Liver (tissue), 9 donors: ENCODE measurements around the gene ARFGAP1. TPM values are rescaled to one million over a fixed set of nuclear protein-coding genes. Genes with fewer than 3 reads are reported as not detected.

Experiments
- DNase-seq: peaks from one replicate; pipeline ENCODE4 v3.0.0-alpha.2; 2017; ENCODE audit warnings: low spot score
- H3K27ac ChIP-seq, 2 donors: one replicate each; pipeline ENCODE4 v1.7.0; 2013; ENCODE audit warnings: inconsistent platforms in 2 of 2, low read length in 2 of 2, control low read depth in 1 of 2, low read depth in 1 of 2, mild to moderate bottlenecking in 1 of 2
- H3K27me3 ChIP-seq, 4 donors: one replicate each; pipeline versions ENCODE4 v1.6.1 to v1.7.0; 2013; ENCODE audit warnings: low read length in 3 of 4, inconsistent platforms in 1 of 4, mild to moderate bottlenecking in 1 of 4, moderate library complexity in 1 of 4; ENCODE audit not compliant: control insufficient read depth in 4 of 4, insufficient read depth in 4 of 4
- H3K36me3 ChIP-seq, 4 donors: one replicate each; pipeline versions ENCODE4 v1.6.1 to v1.7.0; 2013; ENCODE audit warnings: low read length in 3 of 4, mild to moderate bottlenecking in 3 of 4, low read depth in 1 of 4, moderate library complexity in 1 of 4; ENCODE audit not compliant: control insufficient read depth in 4 of 4, insufficient read depth in 3 of 4
- H3K4me1 ChIP-seq, 4 donors: one replicate each; pipeline versions ENCODE4 v1.6.1 to v1.7.0; 2013; ENCODE audit warnings: low read length in 3 of 4, mild to moderate bottlenecking in 3 of 4, moderate library complexity in 1 of 4; ENCODE audit not compliant: control insufficient read depth in 4 of 4, insufficient read depth in 4 of 4
- H3K4me3 ChIP-seq, 3 donors: one replicate each; pipeline versions ENCODE4 v1.6.1 to v1.7.0; 2013; ENCODE audit warnings: low read length in 3 of 3, control low read depth in 1 of 3, low read depth in 1 of 3, mild to moderate bottlenecking in 1 of 3
- H3K9ac ChIP-seq, 2 donors: one replicate each; pipeline ENCODE4 v1.7.0; 2013; ENCODE audit warnings: low read length in 2 of 2, mild to moderate bottlenecking in 2 of 2, moderate library complexity in 2 of 2, control low read depth in 1 of 2, low read depth in 1 of 2
- H3K9me3 ChIP-seq, 4 donors: one replicate each; pipeline versions ENCODE4 v1.6.1 to v1.7.0; 2013; ENCODE audit warnings: low read length in 3 of 4; ENCODE audit not compliant: control insufficient read depth in 4 of 4
- CTCF ChIP-seq: fragments of 150-350 bp; IDR thresholded peaks from 2 replicates; pipeline ENCODE4 v1.5.1; 2017; ENCODE audit warnings: improper control_type of control experiment, low read depth, low read length; ENCODE audit not compliant: missing input control
- FOXA2 ChIP-seq: IDR thresholded peaks from 2 replicates; pipeline ENCODE4 v1.6.1; 2016; ENCODE audit warnings: antibody characterized with exemption
- GABPA ChIP-seq, 2 donors: IDR thresholded peaks in 1 of 2; conservative IDR thresholded peaks in 1 of 2; 2 replicates each; pipeline ENCODE4 v1.6.1; 2016; ENCODE audit warnings: antibody characterized with exemption in 2 of 2, mild to moderate bottlenecking in 1 of 2, moderate library complexity in 1 of 2
- HNF4A ChIP-seq, 2 donors: conservative IDR thresholded peaks; 2 replicates each; pipeline ENCODE4 v1.6.1; 2016; ENCODE audit warnings: antibody characterized with exemption in 2 of 2, mild to moderate bottlenecking in 2 of 2
- HNF4G ChIP-seq: IDR thresholded peaks from 2 replicates; pipeline ENCODE4 v1.6.1; 2016; ENCODE audit warnings: antibody characterized with exemption
- JUND ChIP-seq, 2 donors: IDR thresholded peaks; 2 replicates each; pipeline ENCODE4 v1.6.1; 2016; ENCODE audit warnings: antibody characterized with exemption in 2 of 2
- NR2F2 ChIP-seq: IDR thresholded peaks from 2 replicates; pipeline ENCODE4 v1.6.1; 2016; ENCODE audit warnings: antibody characterized with exemption
- RAD21 ChIP-seq, 2 donors: IDR thresholded peaks; 2 replicates each; pipeline ENCODE4 v1.6.1; 2016; ENCODE audit warnings: antibody characterized with exemption in 2 of 2, mild to moderate bottlenecking in 2 of 2
- REST ChIP-seq: IDR thresholded peaks from 2 replicates; pipeline ENCODE4 v1.6.1; 2016; ENCODE audit warnings: antibody characterized with exemption, mild to moderate bottlenecking
- RXRA ChIP-seq, 2 donors: IDR thresholded peaks; 2 replicates each; pipeline ENCODE4 v1.6.1; 2017 to 2018; ENCODE audit warnings: antibody characterized with exemption in 2 of 2, mild to moderate bottlenecking in 1 of 2
- SP1 ChIP-seq: IDR thresholded peaks from 2 replicates; pipeline ENCODE4 v1.6.1; 2018; ENCODE audit warnings: antibody characterized with exemption, mild to moderate bottlenecking
- YY1 ChIP-seq: IDR thresholded peaks from 2 replicates; pipeline ENCODE4 v1.6.1; 2016; ENCODE audit warnings: antibody characterized with exemption, mild to moderate bottlenecking
- ZBTB33 ChIP-seq: IDR thresholded peaks from 2 replicates; pipeline ENCODE4 v1.6.1; 2016; ENCODE audit warnings: antibody characterized with exemption
- WGBS: extraction: QIAGEN DNeasy Blood & Tissue Kit; methylation state at CpG from one replicate; pipeline ENCODE4 v1.1.7; 2013; 5-methylcytosine and 5-hydroxymethylcytosine counted together
- polyA plus RNA-seq, 2 donors: library from polyadenylated mRNA; stranded (reverse) in 1 of 2; unstranded in 1 of 2; fragments of 200-250 nt in 1 of 2; fragments of >200 nt in 1 of 2; fragmentation: Nextera tagmentation in 1 of 2; extraction: Ambion mirVana in 1 of 2; gene quantifications; one replicate each; pipeline versions ENCODE4 v1.2.1 to v1.2.3, GENCODE V29; 2013 to 2015
- total RNA-seq, 2 donors: library from RNA; depleted of rRNA; stranded (reverse); fragments of >200 nt; gene quantifications; one replicate each; pipeline ENCODE4 v1.2.3, GENCODE V29; 2014
- donor health status: healthy.
- donor health status: healthy.
- donor health status: healthy.
- donor health status: healthy.
- donor health status: healthy.

The ARFGAP1 gene
- total RNA-seq (10 to 100 TPM; 18.3 to 29.7 TPM), polyA plus RNA-seq (10 to 100 TPM; 11.2 to 25.4 TPM)

DNA sequence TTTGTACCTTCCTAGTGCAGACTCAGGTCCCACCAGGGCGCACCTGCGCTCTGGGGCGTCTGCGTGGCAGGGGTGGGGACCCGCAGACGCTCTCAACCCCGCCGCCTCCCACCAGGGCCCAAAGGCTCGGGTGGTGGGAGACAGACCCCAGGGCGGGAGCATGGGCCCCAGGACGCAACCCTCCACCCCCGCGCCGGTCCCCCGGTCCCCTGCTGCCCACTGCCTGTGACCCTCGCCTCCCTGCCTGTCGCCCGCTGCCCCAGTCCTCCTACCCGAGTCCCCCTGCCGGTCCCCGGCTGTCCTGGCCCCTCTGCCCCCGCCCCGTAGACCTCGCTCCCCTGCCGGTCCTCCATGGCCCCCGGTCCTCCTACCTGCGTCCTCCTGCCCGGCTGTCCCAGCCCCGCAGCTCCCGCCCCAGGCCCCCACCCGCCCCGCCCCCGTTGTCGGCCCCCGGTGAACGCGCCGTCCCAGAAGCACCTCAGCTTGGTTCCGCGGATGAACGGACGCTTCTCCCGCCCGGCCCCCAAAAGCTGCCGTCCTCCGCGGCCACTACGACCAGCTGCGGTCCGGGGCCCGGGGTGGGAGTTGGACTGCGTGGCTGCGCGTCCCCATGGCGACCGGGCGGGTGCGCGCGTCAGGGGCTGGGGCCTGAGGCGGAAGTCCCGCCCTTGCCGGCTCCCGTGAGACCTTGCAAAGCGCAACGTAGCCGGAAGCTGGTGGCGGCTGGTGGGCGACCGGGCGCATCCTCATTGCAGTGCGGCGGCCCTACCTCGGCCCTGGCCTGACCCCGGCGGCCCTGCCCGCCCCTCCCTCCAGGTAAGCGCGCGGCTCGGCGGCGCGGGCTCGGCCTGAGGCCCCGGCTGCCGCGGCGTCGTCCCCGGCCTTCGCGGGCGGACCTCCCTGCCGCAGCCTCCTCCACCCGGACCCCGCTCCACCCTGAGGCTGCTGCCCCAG is at the start of gene ARFGAP1:
ARFGAP1 (plus strand) TSS at position 709 of the 954 bp plus-strand sequence. CDS start 2,768 bp downstream, outside the sequence.
- H3K9me3 ChIP-seq: no peaks in the 10 kb centered on the region
- TF ChIP-seq GABPA (IDR thresholded peaks at IDR 0.05 in 1 of 2, conservative IDR thresholded peaks at IDR 0.05 in 1 of 2): peak; percentile 65 to 92
- TF ChIP-seq NR2F2: no peak
- DNase-seq: peak; percentile 88
- WGBS: 1% methylated on average over 96 of the region's 97 CpGs
- H3K4me1 ChIP-seq: peaks cover 2 to 25% (median 18%) of the 10 kb centered on the region in 4 donors
- peak within 1 kb of the TSS in 1 of 2 donors; percentile 42 for H3K27ac ChIP-seq
- H3K4me3 ChIP-seq: peak within 1 kb of the TSS; percentile 84 to 96 (median 91)
- H3K9ac ChIP-seq: peak within 1 kb of the TSS; percentile 82 to 85
- H3K36me3 ChIP-seq: peaks cover under 1 to 15% (median 3%) of the 10 kb centered on the region in 4 donors
- H3K27me3 ChIP-seq: no peaks in the 10 kb centered on the region

DNA sequence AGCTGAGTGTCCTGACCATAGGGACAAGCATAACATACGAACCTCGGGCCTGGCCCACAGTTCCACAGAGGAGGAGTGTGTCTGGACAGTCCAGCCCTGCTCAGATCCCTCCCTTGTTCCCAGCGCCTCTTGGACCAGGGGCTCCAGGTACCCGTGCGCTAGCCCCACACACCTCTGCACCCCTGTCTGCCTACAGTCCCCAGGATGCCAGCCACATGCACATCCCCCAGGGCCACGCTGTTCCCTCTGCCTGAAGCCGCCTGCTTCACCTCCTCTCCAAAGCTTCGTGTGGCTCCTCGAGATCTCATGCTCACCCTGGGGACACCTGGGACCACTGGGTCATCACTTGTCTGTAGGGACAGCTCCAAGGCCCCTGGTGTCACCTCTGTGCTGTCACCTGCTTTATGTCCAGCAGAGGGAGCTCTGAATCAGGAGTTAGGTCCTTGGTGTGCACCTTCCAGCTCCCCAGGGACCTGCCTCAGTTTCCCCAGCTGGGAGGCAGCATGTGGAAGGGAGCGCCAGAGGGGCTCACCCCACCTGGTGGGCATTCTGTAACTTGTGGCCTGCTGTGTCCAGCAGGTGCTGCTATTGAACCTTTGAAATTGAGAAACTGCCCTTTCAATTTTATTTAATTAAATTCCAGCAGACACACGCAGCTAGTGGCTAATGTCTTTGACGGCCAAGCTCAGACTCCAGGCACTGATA is 49.3 kb upstream of the ARFGAP1 start:
- no peak overlapping the region for H3K9ac ChIP-seq
- H3K27ac ChIP-seq: no peak overlapping the region
- no peaks in the 10 kb centered on the region for H3K9me3 ChIP-seq
- H3K36me3 ChIP-seq: no peaks in the 10 kb centered on the region
- no peak overlapping the region for H3K4me3 ChIP-seq
- H3K27me3 ChIP-seq: no peaks in the 10 kb centered on the region
- WGBS: 44% methylated on average over 12 of the region's 12 CpGs
- no peak for TF ChIP-seq RXRA (IDR thresholded peaks at IDR 0.05)
- TF ChIP-seq REST: no peak
- TF ChIP-seq CTCF: peak; percentile 62
- no peak for TF ChIP-seq GABPA (IDR thresholded peaks at IDR 0.05 in 1 of 2, conservative IDR thresholded peaks at IDR 0.05 in 1 of 2)
- TF ChIP-seq FOXA2: no peak
- peak; percentile 56 to 71 for TF ChIP-seq RAD21 (IDR thresholded peaks at IDR 0.05)
- DNase-seq: peak; percentile 57
- no peaks in the 10 kb centered on the region for H3K4me1 ChIP-seq

- H3K36me3 ChIP-seq: no peaks in the 10 kb centered on the region
- DNase-seq: no peak
- no peaks in the 10 kb centered on the region for H3K4me1 ChIP-seq
- WGBS: 79% methylated on average over 6 of the region's 6 CpGs
- H3K27ac ChIP-seq: no peak overlapping the region
- H3K9ac ChIP-seq: no peak overlapping the region
- no peaks in the 10 kb centered on the region for H3K9me3 ChIP-seq
- H3K4me3 ChIP-seq: no peak overlapping the region
- peaks cover 0 to 3% (median 0%) of the 10 kb centered on the region in 4 donors for H3K27me3 ChIP-seq
- TF ChIP-seq JUND (IDR thresholded peaks at IDR 0.05) (no peak), HNF4G (no peak), FOXA2 (no peak), ZBTB33 (no peak), CTCF (no peak), SP1 (no peak), RAD21 (IDR thresholded peaks at IDR 0.05) (no peak), YY1 (no peak), GABPA (IDR thresholded peaks at IDR 0.05 in 1 of 2, conservative IDR thresholded peaks at IDR 0.05 in 1 of 2) (no peak), RXRA (IDR thresholded peaks at IDR 0.05) (no peak), HNF4A (conservative IDR thresholded peaks at IDR 0.05) (no peak), NR2F2 (no peak)
Observed at GRCh38 chr20:63223826-63224207, 48.8 kb upstream of the ARFGAP1 start.
